ENCODE results near the gene ANKRD16. TPM values are rescaled to one million over a fixed set of nuclear protein-coding genes. Genes with fewer than 3 reads are reported as not detected.
"Not testable (repeated sequence)": the region's sequence is repeated elsewhere in the genome, so short reads cannot be mapped to it uniquely, and the experiment has no call there.

Gene ANKRD16
- total RNA-seq, 6 donors from 2014 or later = 4.3 to 27.2 (median 7.5) TPM

GRCh38 chr10:5871596-5871995 lies 18.1 kb downstream of the ANKRD16 start:
- Histone ChIP-seq H3K27me3 (no peaks in the 10 kb centered on the region), H3K36me3 (peaks cover 0 to 9% (median 4%) of the 10 kb centered on the region in 4 donors), H3K27ac (no peak overlapping the region), H3K4me3 (no peak overlapping the region), H3K9me3 (no peaks in the 10 kb centered on the region), H3K4me1 (no peaks in the 10 kb centered on the region)
- 68 to 72% methylated on average over 5 of the region's 5 CpGs for WGBS, 2 donors
- no peak for ATAC-seq (ENCODE audit: low FRiP score in 2 of 2)
- TF ChIP-seq POLR2AphosphoS5 (IDR thresholded peaks at IDR 0.05) = no peak
- no peak for TF ChIP-seq CTCF (IDR thresholded peaks at IDR 0.05)
- TF ChIP-seq POLR2A (IDR thresholded peaks at IDR 0.05) = no peak
- TF ChIP-seq EP300 (IDR thresholded peaks at IDR 0.05) = no peak
- no peak for DNase-seq

GRCh38 chr10:5869156-5869555 lies 20.5 kb downstream of the ANKRD16 start:
- ATAC-seq (ENCODE audit: low FRiP score in 2 of 2) (no peak), DNase-seq (no peak)
- no peaks in the 10 kb centered on the region for H3K4me1 ChIP-seq
- TF ChIP-seq EP300 (IDR thresholded peaks at IDR 0.05) = no peak
- no peak for TF ChIP-seq POLR2AphosphoS5 (IDR thresholded peaks at IDR 0.05)
- no peak for TF ChIP-seq POLR2A (IDR thresholded peaks at IDR 0.05)
- no peak for TF ChIP-seq CTCF (IDR thresholded peaks at IDR 0.05)
- H3K9me3 ChIP-seq = no peaks in the 10 kb centered on the region
- 82 to 85% methylated on average over 3 of the region's 3 CpGs for WGBS, 2 donors
- H3K27ac ChIP-seq = no peak overlapping the region
- no peaks in the 10 kb centered on the region for H3K36me3 ChIP-seq
- H3K27me3 ChIP-seq = no peaks in the 10 kb centered on the region
- no peak overlapping the region for H3K4me3 ChIP-seq

DNA sequence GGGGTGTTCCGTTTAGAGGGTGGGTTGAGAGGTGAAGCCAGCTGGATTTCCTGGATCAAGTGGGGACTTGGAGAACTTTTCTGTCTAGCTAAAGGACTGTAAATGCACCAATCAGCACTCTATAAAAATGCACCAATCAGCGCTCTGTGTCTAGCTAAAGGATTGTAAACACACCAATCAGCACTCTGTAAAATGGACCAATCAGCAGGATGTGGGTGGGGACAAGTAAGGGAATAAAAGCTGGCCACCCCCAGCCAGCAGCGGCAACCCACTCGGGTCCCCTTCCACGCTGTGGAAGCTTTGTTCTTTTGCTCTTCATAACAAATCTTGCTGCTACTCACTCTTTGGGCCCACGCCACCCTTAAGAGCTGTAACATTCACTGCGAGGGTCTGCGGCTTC lies 21.3 kb downstream of the ANKRD16 start:
- not testable (repeated sequence) for H3K4me3 ChIP-seq; DNase-seq; H3K9me3 ChIP-seq; H3K27ac ChIP-seq; H3K36me3 ChIP-seq; H3K27me3 ChIP-seq; ATAC-seq (ENCODE audit: low FRiP score in 2 of 2); H3K4me1 ChIP-seq
- WGBS, 2 donors = 85 to 89% methylated on average over 8 of the region's 8 CpGs

DNA sequence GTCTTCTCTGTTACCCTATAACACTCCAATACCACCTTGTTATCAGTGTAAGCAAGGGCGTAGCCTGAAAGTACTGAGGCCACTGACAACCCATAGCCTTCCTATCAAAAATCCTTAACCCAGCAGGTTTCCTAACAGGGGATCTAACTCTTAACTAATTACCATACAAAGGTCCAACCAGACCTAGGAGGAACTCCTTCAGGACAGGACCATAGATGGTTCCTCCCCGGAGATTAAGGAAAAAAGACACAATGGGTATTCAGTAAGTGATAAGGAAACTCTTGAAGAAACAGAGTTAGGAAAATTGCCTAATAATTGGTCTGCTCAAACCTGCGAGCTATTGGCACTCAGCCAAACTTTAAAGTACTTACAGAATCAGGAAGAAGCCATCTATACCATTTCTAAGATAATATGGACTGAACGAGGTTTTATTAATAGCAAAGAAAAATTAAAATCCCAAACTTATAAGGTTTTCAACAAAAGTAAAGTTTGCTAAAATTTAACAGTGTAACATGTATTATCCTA lies 22.5 kb downstream of the ANKRD16 start:
- not testable (repeated sequence) for H3K4me1 ChIP-seq; H3K4me3 ChIP-seq; H3K9me3 ChIP-seq; ATAC-seq (ENCODE audit: low FRiP score in 2 of 2); H3K27me3 ChIP-seq; H3K27ac ChIP-seq; DNase-seq; H3K36me3 ChIP-seq
- 43 to 46% methylated on average over 4 of the region's 4 CpGs for WGBS, 2 donors

- not testable (repeated sequence) for H3K4me1 ChIP-seq; H3K36me3 ChIP-seq; H3K27ac ChIP-seq; H3K27me3 ChIP-seq; H3K4me3 ChIP-seq; DNase-seq; H3K9me3 ChIP-seq; ATAC-seq (ENCODE audit: low FRiP score in 2 of 2)
- WGBS, 2 donors = 54 to 62% methylated on average over 5 of the region's 5 CpGs
Measured at GRCh38 chr10:5866451-5867081, 23.1 kb downstream of the ANKRD16 start.

DNA sequence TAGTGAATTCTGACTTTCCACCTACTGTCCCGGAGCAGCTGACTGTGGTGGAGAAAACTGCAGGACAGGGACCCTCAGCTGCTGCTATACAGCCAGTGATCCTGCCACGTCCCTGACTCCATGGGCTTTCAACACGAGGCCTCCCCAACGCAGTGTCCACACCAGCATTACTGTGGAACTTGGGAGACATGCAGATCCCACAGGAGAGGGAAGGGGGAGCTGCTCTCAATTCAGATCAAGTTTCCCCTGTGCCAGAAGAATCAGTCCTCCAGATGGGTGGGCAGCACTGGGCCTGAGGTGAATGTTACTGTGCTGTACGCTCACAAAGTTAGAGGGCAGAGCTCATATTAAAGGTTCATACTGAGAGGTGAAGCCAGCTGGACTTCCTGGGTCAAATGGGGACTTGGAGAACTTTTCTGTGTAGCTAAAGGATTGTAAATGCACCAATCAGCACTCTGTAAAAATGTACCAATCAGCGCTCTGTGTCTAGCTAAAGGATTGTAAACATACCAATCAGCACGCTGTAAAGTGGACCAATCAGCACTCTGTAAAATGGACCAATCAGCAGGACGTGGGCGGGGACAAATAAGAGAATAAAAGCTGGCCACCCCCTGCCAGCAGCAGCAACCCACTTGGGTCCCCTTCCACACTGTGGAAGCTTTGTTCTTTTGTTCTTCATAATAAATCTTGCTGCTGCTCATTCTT lies 26.6 kb downstream of the ANKRD16 start:
- H3K36me3 ChIP-seq; H3K4me1 ChIP-seq; H3K27me3 ChIP-seq; H3K4me3 ChIP-seq; DNase-seq; H3K9me3 ChIP-seq; ATAC-seq (ENCODE audit: low FRiP score in 2 of 2); H3K27ac ChIP-seq: not testable (repeated sequence)
- WGBS, 2 donors = 97 to 100% methylated on average over 9 of the region's 9 CpGs

Data from upper lobe of left lung (tissue), 6 donors.